Stimulated activated memory B cell treated with anti-CD40 and anti-IgM and Interleukin-4, amounts not matched to agents 10 μg/mL and 1 μg/mL and 100 μg/mL, for 72 hours (primary cell): ENCODE results near the gene FGGY.
"Not testable (repeated sequence)": the region's sequence is repeated elsewhere in the genome, so short reads cannot be mapped to it uniquely, and the experiment has no call there.

ENCODE experiments used
- ATAC-seq: fragments of 150-1000 bp; cut with Tn5 transposase; 2 replicates; pipeline ENCODE4 v1.10.0; 2021
- H3K27ac Mint-ChIP-seq: one replicate; pipeline ENCODE4 v1.8.0; 2022; ENCODE audit warnings: mild to moderate bottlenecking, mixed read lengths
- H3K27me3 Mint-ChIP-seq: one replicate; pipeline ENCODE4 v1.8.0; 2022; ENCODE audit warnings: mixed read lengths
- H3K36me3 Mint-ChIP-seq: one replicate; pipeline ENCODE4 v1.8.0; 2022; ENCODE audit warnings: mixed read lengths
- H3K4me1 Mint-ChIP-seq: one replicate; pipeline ENCODE4 v1.8.0; 2022; ENCODE audit warnings: mixed read lengths
- H3K4me3 Mint-ChIP-seq: one replicate; pipeline ENCODE4 v1.8.0; 2022; ENCODE audit warnings: mild to moderate bottlenecking, moderate library complexity, mixed read lengths
- H3K9me3 Mint-ChIP-seq: one replicate; pipeline ENCODE4 v1.8.0; 2022; ENCODE audit warnings: mixed read lengths

FGGY gene

DNA sequence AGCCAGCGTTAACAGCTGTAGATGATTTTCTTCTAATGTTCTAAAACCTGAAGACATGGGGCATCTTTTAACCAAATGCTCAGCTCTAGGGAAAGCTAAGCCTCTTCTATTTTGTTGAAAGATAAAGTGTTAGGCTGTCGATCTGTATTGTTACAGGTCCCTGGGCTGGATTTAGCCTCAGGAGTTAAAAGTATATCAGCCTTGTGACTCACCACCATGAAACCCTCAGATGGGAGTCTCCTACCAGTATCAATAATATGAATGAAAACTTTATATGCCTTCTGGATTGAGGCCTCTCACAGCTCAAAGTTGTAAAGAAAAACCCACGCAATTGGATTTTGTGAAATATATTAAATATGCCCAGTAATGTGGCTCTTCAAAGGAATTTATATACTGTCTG is 231.6 kb downstream of the FGGY start:
- Mint-ChIP-seq H3K4me1 (peaks cover 9% of the 10 kb centered on the region), H3K9me3 (peaks cover 3% of the 10 kb centered on the region), H3K27ac (no peak overlapping the region), H3K27me3 (no peaks in the 10 kb centered on the region), H3K4me3 (no peak overlapping the region), H3K36me3 (peaks cover 12% of the 10 kb centered on the region)
- ATAC-seq = no peak

- ATAC-seq = no peak
- no peak overlapping the region for H3K4me3 Mint-ChIP-seq
- H3K4me1 Mint-ChIP-seq = peaks cover 9% of the 10 kb centered on the region
- peaks cover 3% of the 10 kb centered on the region for H3K9me3 Mint-ChIP-seq
- no peaks in the 10 kb centered on the region for H3K27me3 Mint-ChIP-seq
- peaks cover 14% of the 10 kb centered on the region for H3K36me3 Mint-ChIP-seq
- no peak overlapping the region for H3K27ac Mint-ChIP-seq
Measured at GRCh38 chr1:59528900-59529299, 232.0 kb downstream of the FGGY start.

GRCh38 chr1:59530119-59530518 is 233.2 kb downstream of the FGGY start:
- H3K4me1 Mint-ChIP-seq = peaks cover 9% of the 10 kb centered on the region
- peaks cover 6% of the 10 kb centered on the region for H3K9me3 Mint-ChIP-seq
- H3K4me3 Mint-ChIP-seq = no peak overlapping the region
- ATAC-seq = no peak
- no peaks in the 10 kb centered on the region for H3K27me3 Mint-ChIP-seq
- H3K27ac Mint-ChIP-seq = no peak overlapping the region
- peaks cover 18% of the 10 kb centered on the region for H3K36me3 Mint-ChIP-seq

- H3K4me1 Mint-ChIP-seq = peaks cover 9% of the 10 kb centered on the region
- no peak overlapping the region for H3K4me3 Mint-ChIP-seq
- H3K27me3 Mint-ChIP-seq = no peaks in the 10 kb centered on the region
- no peak overlapping the region for H3K27ac Mint-ChIP-seq
- ATAC-seq = no peak
- peaks cover 6% of the 10 kb centered on the region for H3K9me3 Mint-ChIP-seq
- H3K36me3 Mint-ChIP-seq = peaks cover 18% of the 10 kb centered on the region
Measured at GRCh38 chr1:59532102-59532501, 235.2 kb downstream of the FGGY start.

- H3K4me3 Mint-ChIP-seq, H3K36me3 Mint-ChIP-seq, H3K9me3 Mint-ChIP-seq, H3K4me1 Mint-ChIP-seq, ATAC-seq, H3K27me3 Mint-ChIP-seq, H3K27ac Mint-ChIP-seq: not testable (repeated sequence)
Measured at GRCh38 chr1:59538476-59538875, 241.6 kb downstream of the FGGY start.

GRCh38 chr1:59539961-59540681 is 243.2 kb downstream of the FGGY start:
- Mint-ChIP-seq H3K27me3 (no peaks in the 10 kb centered on the region), H3K27ac (no peak overlapping the region), H3K9me3 (no peaks in the 10 kb centered on the region), H3K36me3 (no peaks in the 10 kb centered on the region), H3K4me3 (no peak overlapping the region), H3K4me1 (no peaks in the 10 kb centered on the region)
- no peak for ATAC-seq

GRCh38 chr1:59541161-59541560 is 244.3 kb downstream of the FGGY start:
- no peaks in the 10 kb centered on the region for H3K4me1 Mint-ChIP-seq
- no peak overlapping the region for H3K27ac Mint-ChIP-seq
- no peak for ATAC-seq
- no peaks in the 10 kb centered on the region for H3K36me3 Mint-ChIP-seq
- no peaks in the 10 kb centered on the region for H3K27me3 Mint-ChIP-seq
- no peak overlapping the region for H3K4me3 Mint-ChIP-seq
- no peaks in the 10 kb centered on the region for H3K9me3 Mint-ChIP-seq

- no peaks in the 10 kb centered on the region for H3K9me3 Mint-ChIP-seq
Measured at GRCh38 chr1:59541891-59542290, 245.0 kb downstream of the FGGY start.

DNA sequence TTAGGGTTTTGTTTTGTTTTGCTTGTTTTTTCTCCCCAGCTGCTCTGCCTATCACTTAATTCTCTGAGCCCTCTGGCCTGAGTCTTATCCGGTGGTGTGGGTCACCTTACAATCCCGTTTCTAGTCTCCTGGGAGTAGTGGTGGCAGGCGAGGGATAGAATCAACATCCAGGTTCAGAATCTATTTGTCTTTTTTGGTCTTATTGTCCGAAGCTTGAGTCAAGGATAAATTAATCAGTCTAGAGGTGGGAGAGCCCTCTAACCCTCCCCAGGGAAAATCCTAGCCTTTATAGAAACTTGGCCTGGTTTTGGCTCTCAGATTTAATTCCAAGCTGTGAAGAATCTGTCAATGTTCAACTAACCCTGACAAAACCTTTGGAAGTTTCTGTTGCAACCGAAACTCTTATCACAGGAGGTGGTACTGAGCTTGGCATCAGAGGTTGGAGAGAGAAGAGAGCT is 246.3 kb downstream of the FGGY start:
- Mint-ChIP-seq H3K4me1 (no peaks in the 10 kb centered on the region), H3K27me3 (no peaks in the 10 kb centered on the region), H3K4me3 (no peak overlapping the region), H3K9me3 (no peaks in the 10 kb centered on the region), H3K27ac (no peak overlapping the region), H3K36me3 (no peaks in the 10 kb centered on the region)
- ATAC-seq = no peak

More at GRCh38 chr1:59541891-59542290, 245.0 kb downstream of the FGGY start:
- Mint-ChIP-seq H3K36me3 (no peaks in the 10 kb centered on the region), H3K4me1 (no peaks in the 10 kb centered on the region), H3K27me3 (no peaks in the 10 kb centered on the region), H3K27ac (no peak overlapping the region), H3K4me3 (no peak overlapping the region)
- no peak for ATAC-seq

DNA sequence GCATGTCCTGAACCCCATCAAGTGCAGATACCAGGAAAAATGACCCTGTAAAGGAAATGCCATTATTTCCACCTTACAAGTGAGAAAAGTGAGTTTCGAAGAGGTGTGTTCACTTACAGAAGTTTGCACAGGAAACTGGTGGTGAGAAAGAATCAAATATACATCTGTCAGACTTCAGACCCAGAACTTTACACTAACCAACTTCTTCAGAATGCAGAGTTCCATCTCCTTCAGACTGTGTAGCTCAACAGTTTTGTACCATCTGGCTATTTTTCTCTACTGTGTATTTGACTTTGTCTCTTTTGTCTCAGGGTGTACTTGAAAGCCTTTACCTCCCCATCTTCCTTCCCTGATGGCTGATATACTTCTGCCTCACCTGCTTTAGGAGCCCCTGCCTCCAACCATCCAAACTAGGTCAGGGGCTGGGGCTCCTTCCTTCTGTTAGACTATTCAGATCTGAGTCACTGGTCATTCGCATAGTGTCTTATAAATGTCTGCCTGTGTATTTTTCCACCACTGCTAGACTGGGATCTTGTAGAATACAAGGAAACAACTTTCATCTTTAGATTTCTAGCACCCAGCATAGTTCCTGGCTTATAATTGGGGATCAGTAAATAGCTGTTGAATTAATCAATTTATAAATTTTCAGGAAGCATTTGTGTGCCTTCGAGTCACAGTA is 247.9 kb downstream of the FGGY start:
- H3K27ac Mint-ChIP-seq = peak overlapping the region; percentile 11
- H3K9me3 Mint-ChIP-seq = no peaks in the 10 kb centered on the region
- no peaks in the 10 kb centered on the region for H3K27me3 Mint-ChIP-seq
- no peak overlapping the region for H3K4me3 Mint-ChIP-seq
- ATAC-seq = no peak
- no peaks in the 10 kb centered on the region for H3K4me1 Mint-ChIP-seq
- H3K36me3 Mint-ChIP-seq = no peaks in the 10 kb centered on the region

GRCh38 chr1:59545830-59546229 is 248.9 kb downstream of the FGGY start:
- Mint-ChIP-seq H3K27me3 (no peaks in the 10 kb centered on the region), H3K27ac (no peak overlapping the region), H3K36me3 (peaks cover 3% of the 10 kb centered on the region), H3K4me3 (no peak overlapping the region), H3K9me3 (no peaks in the 10 kb centered on the region), H3K4me1 (no peaks in the 10 kb centered on the region)
- no peak for ATAC-seq

DNA sequence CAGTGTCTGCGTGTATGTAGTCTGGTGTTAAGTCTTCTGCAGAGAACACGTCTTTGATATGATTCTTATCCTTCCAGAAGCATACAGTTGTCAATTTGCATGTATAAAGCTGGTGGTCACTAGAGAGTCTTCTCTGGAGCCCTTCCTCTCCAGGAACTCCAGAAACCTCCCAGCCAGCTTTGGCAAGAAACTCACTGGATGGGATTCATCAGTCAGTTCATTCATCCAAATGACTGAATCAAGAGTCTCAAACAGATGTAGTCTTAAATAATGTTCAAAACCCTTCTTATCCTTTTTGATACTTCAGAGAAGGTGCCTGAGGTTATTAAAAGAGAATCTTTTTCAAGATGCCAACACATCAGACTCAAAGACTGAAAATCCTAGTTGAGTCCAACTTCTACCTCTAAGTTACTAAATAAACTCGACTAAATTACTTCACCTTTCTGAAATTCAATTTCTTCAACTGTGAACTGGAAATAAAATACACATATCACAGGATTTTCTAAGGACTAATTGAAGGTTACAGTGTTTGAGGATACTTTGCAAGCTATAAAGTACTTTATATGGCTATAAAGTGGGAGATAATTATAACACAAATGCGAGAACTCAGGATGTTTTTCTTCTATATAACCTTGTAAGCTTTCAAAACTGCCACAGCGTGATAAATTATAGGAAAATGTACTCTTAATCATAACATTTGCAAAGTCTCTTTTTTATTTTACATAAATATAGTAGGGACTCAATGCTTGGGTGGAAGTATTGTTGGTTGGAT is 252.4 kb downstream of the FGGY start:
- Mint-ChIP-seq H3K27ac (no peak overlapping the region), H3K4me1 (peaks cover 6% of the 10 kb centered on the region), H3K36me3 (peaks cover 14% of the 10 kb centered on the region), H3K4me3 (no peak overlapping the region), H3K9me3 (no peaks in the 10 kb centered on the region), H3K27me3 (no peaks in the 10 kb centered on the region)
- ATAC-seq = no peak

DNA sequence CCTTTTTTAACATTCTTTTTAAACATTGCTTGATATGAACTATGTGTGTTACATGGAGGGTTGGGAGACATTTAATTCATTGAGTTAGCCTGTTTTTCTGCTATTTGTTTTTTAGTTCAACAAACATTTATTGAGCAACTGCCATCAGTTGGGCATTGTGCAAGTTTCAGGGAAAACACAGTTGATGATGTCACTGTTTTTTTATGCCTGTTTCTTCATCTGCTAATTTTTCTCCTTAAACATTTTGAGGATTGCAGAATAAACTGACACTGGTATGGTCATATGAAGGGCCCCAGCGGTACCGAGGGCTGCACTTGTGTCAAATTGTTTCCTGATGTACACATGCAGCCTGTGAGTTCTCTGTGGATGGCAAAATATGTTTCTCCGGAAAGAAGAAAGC is 253.0 kb downstream of the FGGY start:
- Mint-ChIP-seq H3K36me3 (peaks cover 20% of the 10 kb centered on the region), H3K4me3 (no peak overlapping the region), H3K27me3 (no peaks in the 10 kb centered on the region), H3K4me1 (peaks cover 6% of the 10 kb centered on the region), H3K27ac (no peak overlapping the region), H3K9me3 (no peaks in the 10 kb centered on the region)
- no peak for ATAC-seq

- peaks cover 6% of the 10 kb centered on the region for H3K4me1 Mint-ChIP-seq
- H3K36me3 Mint-ChIP-seq = peaks cover 42% of the 10 kb centered on the region
- peaks cover 3% of the 10 kb centered on the region for H3K9me3 Mint-ChIP-seq
- no peaks in the 10 kb centered on the region for H3K27me3 Mint-ChIP-seq
- H3K4me3 Mint-ChIP-seq = no peak overlapping the region
- peak; percentile 54 for ATAC-seq
- no peak overlapping the region for H3K27ac Mint-ChIP-seq
Measured at GRCh38 chr1:59552007-59552406, 255.1 kb downstream of the FGGY start.

- Mint-ChIP-seq H3K27me3 (no peaks in the 10 kb centered on the region), H3K27ac (no peak overlapping the region), H3K9me3 (peaks cover 10% of the 10 kb centered on the region), H3K36me3 (peaks cover 55% of the 10 kb centered on the region), H3K4me1 (peaks cover 6% of the 10 kb centered on the region), H3K4me3 (no peak overlapping the region)
- ATAC-seq = no peak
Measured at GRCh38 chr1:59553371-59553770, 256.5 kb downstream of the FGGY start.
